OCI-LY3 (cell line): ENCODE results near the gene CTRB2.

Experiments
- EZH2phosphoT487 ChIP-seq: fragments of 200-600 bp; shearing (Covaris generic); IDR thresholded peaks from 2 replicates; pipeline ENCODE4 v1.6.1; 2018; ENCODE audit warnings: antibody characterized with exemption, mixed run types, low read depth
- TF ChIP-seq, protein P1 (sequence below): fragments of 200-600, 300-600 bp; sonication (generic); IDR thresholded peaks from 2 replicates; pipeline ENCODE4 v1.5.1; 2014; ENCODE audit warnings: antibody characterized with exemption, low read length, low read depth

DNA sequence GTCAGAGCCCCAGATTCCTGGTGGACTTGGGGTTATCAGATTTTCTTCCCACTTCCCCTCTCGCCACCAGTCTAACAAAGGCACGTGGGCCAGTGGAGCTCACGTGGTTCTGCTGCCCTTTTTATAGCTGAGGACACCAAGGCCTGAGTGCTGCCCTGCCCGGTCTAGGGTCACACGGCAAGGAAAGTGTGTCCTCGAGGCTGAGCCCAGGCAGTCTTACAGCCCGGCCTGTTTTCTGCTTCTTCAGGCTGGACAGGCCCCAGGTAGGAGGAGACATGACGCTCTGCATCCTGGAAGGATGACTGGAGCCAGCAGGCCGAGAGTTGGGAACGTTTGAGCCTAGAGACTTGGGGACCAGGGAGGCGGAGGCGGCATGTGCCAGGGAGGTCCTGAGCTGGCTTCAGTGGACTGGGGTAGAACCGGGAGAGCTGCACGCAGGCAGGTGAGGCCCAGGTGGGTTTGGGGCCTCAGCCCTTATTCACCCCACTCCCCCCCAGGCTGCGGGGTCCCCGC is 15.4 kb upstream of the CTRB2 start:
- TF ChIP-seq, protein P1, sequence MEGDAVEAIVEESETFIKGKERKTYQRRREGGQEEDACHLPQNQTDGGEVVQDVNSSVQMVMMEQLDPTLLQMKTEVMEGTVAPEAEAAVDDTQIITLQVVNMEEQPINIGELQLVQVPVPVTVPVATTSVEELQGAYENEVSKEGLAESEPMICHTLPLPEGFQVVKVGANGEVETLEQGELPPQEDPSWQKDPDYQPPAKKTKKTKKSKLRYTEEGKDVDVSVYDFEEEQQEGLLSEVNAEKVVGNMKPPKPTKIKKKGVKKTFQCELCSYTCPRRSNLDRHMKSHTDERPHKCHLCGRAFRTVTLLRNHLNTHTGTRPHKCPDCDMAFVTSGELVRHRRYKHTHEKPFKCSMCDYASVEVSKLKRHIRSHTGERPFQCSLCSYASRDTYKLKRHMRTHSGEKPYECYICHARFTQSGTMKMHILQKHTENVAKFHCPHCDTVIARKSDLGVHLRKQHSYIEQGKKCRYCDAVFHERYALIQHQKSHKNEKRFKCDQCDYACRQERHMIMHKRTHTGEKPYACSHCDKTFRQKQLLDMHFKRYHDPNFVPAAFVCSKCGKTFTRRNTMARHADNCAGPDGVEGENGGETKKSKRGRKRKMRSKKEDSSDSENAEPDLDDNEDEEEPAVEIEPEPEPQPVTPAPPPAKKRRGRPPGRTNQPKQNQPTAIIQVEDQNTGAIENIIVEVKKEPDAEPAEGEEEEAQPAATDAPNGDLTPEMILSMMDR, result no peak
- TF ChIP-seq EZH2phosphoT487, result no peak
